Measurements from ENCODE around the gene CRTAC1. TPM values are rescaled to one million over a fixed set of nuclear protein-coding genes. Genes with fewer than 3 reads are reported as not detected.

CRTAC1 gene
- total and polyA plus RNA-seq, 11 donors = 0.38 to 8.6 (median 1.7) TPM

GRCh38 chr10:97924678-97925077 lies 105.7 kb downstream of the CRTAC1 start:
- TF ChIP-seq POLR2A (IDR thresholded peaks at IDR 0.05) (no peak), CTCF (IDR thresholded peaks at IDR 0.05) (no peak)
- Histone ChIP-seq H3K9me3 (no peaks in the 10 kb centered on the region), H3K36me3 (no peaks in the 10 kb centered on the region), H3K27me3 (peaks cover 0 to 23% (median 4%) of the 10 kb centered on the region in 9 donors), H3K27ac (no peak overlapping the region), H3K4me3 (no peak overlapping the region), H3K4me1 (peaks cover 0 to 18% (median 5%) of the 10 kb centered on the region in 12 donors)
- WGBS, 4 donors = 53 to 79% (median 73%) methylated on average over 3 of the region's 3 CpGs
- ATAC-seq = no peak
- DNase-seq = peak in 1 of 5 donors; percentile 44
- intact Hi-C loops (cut with DNase I) = loop anchor here in 2 of 10 donors (5.0 kb wide), 1 partner anchor 103 kb away; no protein-coding TSS in a partner anchor

- peaks cover 0 to 18% (median 5%) of the 10 kb centered on the region in 12 donors for H3K4me1 ChIP-seq
- 87 to 91% (median 88%) methylated on average over 4 to 5 of the region's 5 CpGs for whole genome bisulfite sequencing, 4 donors
- H3K27me3 ChIP-seq = peaks cover 0 to 23% (median 4%) of the 10 kb centered on the region in 9 donors
- no peak for TF ChIP-seq CTCF (IDR thresholded peaks at IDR 0.05)
- TF ChIP-seq POLR2A (IDR thresholded peaks at IDR 0.05) = no peak
- no peak overlapping the region for H3K4me3 ChIP-seq
- intact Hi-C loops (cut with DNase I) = loop anchor here in 2 of 10 donors (5.0 kb wide), 1 partner anchor 104 kb away; no protein-coding TSS in a partner anchor
- H3K36me3 ChIP-seq = no peaks in the 10 kb centered on the region
- ATAC-seq (no peak), DNase-seq (no peak)
- H3K27ac ChIP-seq = no peak overlapping the region
- no peaks in the 10 kb centered on the region for H3K9me3 ChIP-seq
These were observed 106.9 kb downstream of the CRTAC1 start for GRCh38 chr10:97923476-97923875.

GRCh38 chr10:97923057-97923456 lies 107.4 kb downstream of the CRTAC1 start:
- ATAC-seq (no peak), DNase-seq (peak in 1 of 5 donors; percentile 24)
- peaks cover 0 to 18% (median 5%) of the 10 kb centered on the region in 12 donors for H3K4me1 ChIP-seq
- no peaks in the 10 kb centered on the region for H3K36me3 ChIP-seq
- peaks cover 0 to 23% (median 4%) of the 10 kb centered on the region in 9 donors for H3K27me3 ChIP-seq
- no peaks in the 10 kb centered on the region for H3K9me3 ChIP-seq
- TF ChIP-seq CTCF (IDR thresholded peaks at IDR 0.05) = no peak
- no peak for TF ChIP-seq POLR2A (IDR thresholded peaks at IDR 0.05)
- WGBS, 4 donors = 92 to 97% (median 94%) methylated on average over 13 of the region's 13 CpGs
- no peak overlapping the region for H3K4me3 ChIP-seq
- no peak overlapping the region for H3K27ac ChIP-seq
- intact Hi-C loops (cut with DNase I) = loop anchor here in 2 of 10 donors (5.0 kb wide), 1 partner anchor 104 kb away; no protein-coding TSS in a partner anchor

- ATAC-seq = peak; percentile 73 to 87 (median 78)
- H3K27me3 ChIP-seq = peaks cover 0 to 17% (median 4%) of the 10 kb centered on the region in 9 donors
- no peaks in the 10 kb centered on the region for H3K36me3 ChIP-seq
- no peak for TF ChIP-seq CTCF (IDR thresholded peaks at IDR 0.05)
- no peak for TF ChIP-seq POLR2A (IDR thresholded peaks at IDR 0.05)
- WGBS, 4 donors = 42 to 51% (median 47%) methylated on average over 11 to 12 of the region's 12 CpGs
- DNase-seq = peak in 4 of 5 donors; percentile 48 to 85 (median 68)
- H3K4me1 ChIP-seq = peaks cover 0 to 23% (median 5%) of the 10 kb centered on the region in 12 donors
- H3K4me3 ChIP-seq = no peak overlapping the region
- intact Hi-C loops (cut with DNase I) = loop anchor here in 2 of 10 donors (5.0 kb wide), 1 partner anchor 105 kb away; no protein-coding TSS in a partner anchor
- H3K9me3 ChIP-seq = no peaks in the 10 kb centered on the region
- peak overlapping the region in 7 of 12 donors; percentile 6 to 82 (median 54) for H3K27ac ChIP-seq
These were observed 108.2 kb downstream of the CRTAC1 start for GRCh38 chr10:97922022-97922758.

All from heart left ventricle (tissue), 16 donors.